ENCODE results near the gene NOX1. TPM values are rescaled to one million over a fixed set of nuclear protein-coding genes. Genes with fewer than 3 reads are reported as not detected.

NOX1 gene
- not detected for total RNA-seq
- polyA plus RNA-seq = not detected
- long read RNA-seq, donor 1 = 0 reads
- long read RNA-seq, donor 2 = 0 reads
- long read RNA-seq, donor 3 = 0 reads
- long read RNA-seq, donor 4 = 0 reads

DNA sequence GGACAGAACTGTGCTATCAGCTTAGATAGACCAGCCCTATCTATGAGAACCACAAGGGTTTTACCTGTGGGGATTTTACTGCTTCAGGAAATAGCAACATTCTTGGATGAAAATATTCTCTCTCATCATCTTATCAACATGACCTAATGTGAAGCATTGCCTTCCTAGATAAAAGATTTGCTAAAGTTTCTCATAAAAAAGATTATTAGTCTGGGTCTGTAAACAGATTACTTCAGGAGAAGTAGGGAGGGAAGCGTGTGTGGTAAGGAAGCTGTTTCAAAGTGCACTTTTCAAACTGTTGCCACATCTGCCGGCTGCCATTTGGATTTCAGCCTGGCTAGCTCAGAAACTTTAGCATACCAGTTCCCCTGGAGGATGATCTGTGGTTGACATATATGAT, at the start of gene NOX1:
NOX1 (minus strand) TSS at position 35 of the 400 bp plus-strand sequence. CDS start 220 bp downstream, outside the sequence.
- no peak for ATAC-seq
- intact Hi-C loops (cut with DNase I) = no loop called here
- H3K27me3 ChIP-seq (ENCODE audit: control insufficient read depth, insufficient read depth) = no peaks in the 10 kb centered on the region
- no peaks in the 10 kb centered on the region for H3K9me3 ChIP-seq (ENCODE audit: control insufficient read depth, low read length)
- DNase-seq = no peak
- WGBS = 28% methylated on average over 2 of the region's 2 CpGs
- no peak within 1 kb of the TSS for H3K4me3 ChIP-seq (ENCODE audit: low read length)
- no peak within 1 kb of the TSS for H3K27ac ChIP-seq (ENCODE audit: low read length)
- no peaks in the 10 kb centered on the region for H3K4me1 ChIP-seq (ENCODE audit: control insufficient read depth, insufficient read depth, low read length)

GRCh38 chrX:100915562-100915961, 41.4 kb upstream of the NOX1 start:
- 70% methylated on average over 2 of the region's 2 CpGs for WGBS
- Histone ChIP-seq H3K27me3 (ENCODE audit: control insufficient read depth, insufficient read depth) (no peaks in the 10 kb centered on the region), H3K4me1 (ENCODE audit: control insufficient read depth, insufficient read depth, low read length) (no peaks in the 10 kb centered on the region), H3K4me3 (ENCODE audit: low read length) (no peak overlapping the region), H3K9me3 (ENCODE audit: control insufficient read depth, low read length) (no peaks in the 10 kb centered on the region), H3K27ac (ENCODE audit: low read length) (no peak overlapping the region)
- DNase-seq (no peak), ATAC-seq (no peak)
- intact Hi-C loops (cut with DNase I) = no loop called here

DNA sequence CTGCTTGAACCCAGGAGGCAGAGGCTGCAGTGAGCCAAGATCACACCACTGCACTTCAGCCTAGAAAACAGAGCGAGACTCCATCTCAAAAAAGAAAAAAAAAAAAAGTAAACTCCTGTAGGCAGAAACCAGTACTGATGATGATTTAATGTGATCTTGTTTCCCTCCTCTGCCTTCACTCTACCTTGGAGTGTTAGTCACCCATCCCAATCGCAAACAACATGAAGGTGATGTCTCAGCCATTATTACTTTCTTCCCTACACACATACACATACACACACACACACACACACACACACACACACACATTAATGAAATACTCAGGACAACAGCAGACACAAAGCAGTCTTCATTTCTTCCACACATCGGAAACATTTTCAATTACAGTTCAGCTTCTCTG, 39.0 kb upstream of the NOX1 start:
- Histone ChIP-seq H3K27me3 (ENCODE audit: control insufficient read depth, insufficient read depth) (no peaks in the 10 kb centered on the region), H3K4me3 (ENCODE audit: low read length) (no peak overlapping the region), H3K9me3 (ENCODE audit: control insufficient read depth, low read length) (no peaks in the 10 kb centered on the region), H3K27ac (ENCODE audit: low read length) (no peak overlapping the region), H3K4me1 (ENCODE audit: control insufficient read depth, insufficient read depth, low read length) (no peaks in the 10 kb centered on the region)
- DNase-seq (no peak), ATAC-seq (no peak)
- intact Hi-C loops (cut with DNase I) = no loop called here
- WGBS = 75% methylated on average over 3 of the region's 3 CpGs

- no peaks in the 10 kb centered on the region for H3K4me1 ChIP-seq (ENCODE audit: control insufficient read depth, insufficient read depth, low read length)
- no peaks in the 10 kb centered on the region for H3K27me3 ChIP-seq (ENCODE audit: control insufficient read depth, insufficient read depth)
- WGBS = 43% methylated on average over 1 of the region's 1 CpG
- intact Hi-C loops (cut with DNase I) = no loop called here
- no peak overlapping the region for H3K27ac ChIP-seq (ENCODE audit: low read length)
- no peaks in the 10 kb centered on the region for H3K9me3 ChIP-seq (ENCODE audit: control insufficient read depth, low read length)
- no peak overlapping the region for H3K4me3 ChIP-seq (ENCODE audit: low read length)
- no peak for ATAC-seq
- DNase-seq = no peak
These were observed 37.6 kb upstream of the NOX1 start for GRCh38 chrX:100911731-100912130.

DNA sequence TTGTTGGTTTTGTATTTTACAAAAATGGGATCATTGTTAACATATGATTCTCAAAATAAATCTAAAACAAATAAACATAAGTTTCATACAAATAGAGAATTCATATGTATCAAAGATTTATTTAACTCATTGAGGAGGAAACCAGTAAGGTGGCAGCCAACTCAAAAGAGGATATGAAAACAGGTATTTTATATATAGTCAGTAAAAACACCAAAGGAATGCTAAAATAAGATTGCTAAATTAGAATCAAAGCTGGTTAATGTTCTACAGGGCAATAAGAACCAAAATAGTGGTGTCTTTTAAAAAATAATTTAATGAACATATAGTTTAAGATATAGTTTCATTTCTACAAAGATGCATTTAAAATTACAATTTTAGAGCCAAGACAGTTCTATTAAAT, 31.5 kb upstream of the NOX1 start:
- ATAC-seq (no peak), DNase-seq (no peak)
- Histone ChIP-seq H3K27me3 (ENCODE audit: control insufficient read depth, insufficient read depth) (no peaks in the 10 kb centered on the region), H3K4me3 (ENCODE audit: low read length) (no peak overlapping the region), H3K9me3 (ENCODE audit: control insufficient read depth, low read length) (no peaks in the 10 kb centered on the region), H3K4me1 (ENCODE audit: control insufficient read depth, insufficient read depth, low read length) (no peaks in the 10 kb centered on the region), H3K27ac (ENCODE audit: low read length) (no peak overlapping the region)
- intact Hi-C loops (cut with DNase I) = no loop called here

DNA sequence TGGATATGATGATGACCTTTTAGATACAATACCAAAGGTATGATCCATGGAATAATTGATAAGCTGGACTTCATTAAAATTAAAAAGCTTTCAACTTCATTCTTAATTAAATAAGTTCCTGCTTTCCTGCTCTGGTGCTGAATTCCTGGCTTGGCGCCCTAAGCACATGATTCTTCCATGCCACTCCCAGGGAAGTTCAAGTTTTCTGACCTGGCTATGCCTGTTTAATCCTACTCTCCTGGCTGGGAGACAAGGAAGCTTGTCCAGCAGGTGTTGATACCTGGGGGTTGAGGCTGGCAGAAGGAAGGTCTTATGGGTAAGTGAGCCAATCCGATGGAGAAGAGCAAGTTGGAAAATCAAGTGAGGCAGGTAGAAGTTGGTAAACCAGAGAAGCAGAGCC, 30.3 kb upstream of the NOX1 start:
- Histone ChIP-seq H3K27ac (ENCODE audit: low read length) (no peak overlapping the region), H3K9me3 (ENCODE audit: control insufficient read depth, low read length) (no peaks in the 10 kb centered on the region), H3K27me3 (ENCODE audit: control insufficient read depth, insufficient read depth) (no peaks in the 10 kb centered on the region), H3K4me3 (ENCODE audit: low read length) (no peak overlapping the region), H3K4me1 (ENCODE audit: control insufficient read depth, insufficient read depth, low read length) (no peaks in the 10 kb centered on the region)
- 48% methylated on average over 2 of the region's 2 CpGs for WGBS
- ATAC-seq = no peak
- DNase-seq = no peak
- intact Hi-C loops (cut with DNase I) = no loop called here

DNA sequence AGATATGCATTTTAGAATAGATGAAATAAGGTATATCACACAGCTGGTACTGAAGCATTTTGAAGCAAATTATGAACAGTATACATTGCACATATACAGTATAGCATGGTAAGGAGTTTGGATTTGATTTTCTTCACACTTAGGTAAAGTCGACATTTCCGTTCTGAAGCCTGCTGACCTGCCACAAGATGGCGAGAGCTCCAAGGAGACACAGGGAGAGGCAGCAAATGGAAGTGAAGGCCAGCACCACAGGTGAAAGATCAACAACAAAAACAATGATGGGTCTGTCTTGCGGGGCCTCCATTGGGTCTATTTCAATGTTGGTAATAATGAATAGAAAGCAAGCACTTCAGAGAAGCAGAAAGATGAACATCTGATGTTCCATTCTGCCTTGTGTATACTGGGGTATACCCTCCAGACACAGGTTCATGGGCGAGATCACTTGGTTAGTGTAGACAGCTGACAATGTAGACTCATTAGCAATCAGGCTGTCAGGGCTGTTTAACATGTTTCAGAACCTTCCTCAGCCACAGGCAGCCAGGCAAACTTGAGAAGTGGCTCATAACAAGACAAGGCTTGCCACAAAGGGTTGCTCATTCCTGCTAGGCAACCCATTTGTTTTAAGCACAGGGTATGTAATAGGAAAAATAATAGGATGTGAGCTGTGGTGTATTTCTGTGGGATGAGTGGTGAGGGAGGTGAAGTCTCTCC, 21.4 kb upstream of the NOX1 start:
- Histone ChIP-seq H3K4me1 (ENCODE audit: control insufficient read depth, insufficient read depth, low read length) (no peaks in the 10 kb centered on the region), H3K27me3 (ENCODE audit: control insufficient read depth, insufficient read depth) (no peaks in the 10 kb centered on the region), H3K4me3 (ENCODE audit: low read length) (no peak overlapping the region), H3K9me3 (ENCODE audit: control insufficient read depth, low read length) (no peaks in the 10 kb centered on the region), H3K27ac (ENCODE audit: low read length) (no peak overlapping the region)
- DNase-seq (no peak), ATAC-seq (no peak)
- WGBS = 29% methylated on average over 5 of the region's 5 CpGs
- intact Hi-C loops (cut with DNase I) = no loop called here

GRCh38 chrX:100883654-100884053, 9.5 kb upstream of the NOX1 start:
- no peaks in the 10 kb centered on the region for H3K27me3 ChIP-seq (ENCODE audit: control insufficient read depth, insufficient read depth)
- intact Hi-C loops (cut with DNase I) = no loop called here
- H3K4me1 ChIP-seq (ENCODE audit: control insufficient read depth, insufficient read depth, low read length) = no peaks in the 10 kb centered on the region
- WGBS = 35% methylated on average over 4 of the region's 4 CpGs
- H3K27ac ChIP-seq (ENCODE audit: low read length) = no peak overlapping the region
- H3K9me3 ChIP-seq (ENCODE audit: control insufficient read depth, low read length) = no peaks in the 10 kb centered on the region
- ATAC-seq (no peak), DNase-seq (no peak)
- no peak overlapping the region for H3K4me3 ChIP-seq (ENCODE audit: low read length)

- H3K4me1 ChIP-seq (ENCODE audit: control insufficient read depth, insufficient read depth, low read length) = no peaks in the 10 kb centered on the region
- H3K4me3 ChIP-seq (ENCODE audit: low read length) = no peak overlapping the region
- no peaks in the 10 kb centered on the region for H3K9me3 ChIP-seq (ENCODE audit: control insufficient read depth, low read length)
- intact Hi-C loops (cut with DNase I) = no loop called here
- no peak for DNase-seq
- ATAC-seq = no peak
- H3K27me3 ChIP-seq (ENCODE audit: control insufficient read depth, insufficient read depth) = no peaks in the 10 kb centered on the region
- no peak overlapping the region for H3K27ac ChIP-seq (ENCODE audit: low read length)
- 86% methylated on average over 2 of the region's 2 CpGs for WGBS
These were observed 6.2 kb upstream of the NOX1 start for GRCh38 chrX:100880368-100880767.

GRCh38 chrX:100871594-100872560, 2.3 kb downstream of the NOX1 start:
- no peak for ATAC-seq

GRCh38 chrX:100870527-100870926, 3.6 kb downstream of the NOX1 start:
- Histone ChIP-seq H3K27ac (ENCODE audit: low read length) (no peak overlapping the region), H3K27me3 (ENCODE audit: control insufficient read depth, insufficient read depth) (no peaks in the 10 kb centered on the region), H3K4me3 (ENCODE audit: low read length) (no peak overlapping the region), H3K9me3 (ENCODE audit: control insufficient read depth, low read length) (no peaks in the 10 kb centered on the region), H3K4me1 (ENCODE audit: control insufficient read depth, insufficient read depth, low read length) (no peaks in the 10 kb centered on the region)
- ATAC-seq (no peak), DNase-seq (no peak)
- WGBS = 50% methylated on average over 5 of the region's 5 CpGs
- intact Hi-C loops (cut with DNase I) = no loop called here

More at GRCh38 chrX:100871594-100872560, 2.3 kb downstream of the NOX1 start:
- DNase-seq = no peak
- H3K9me3 ChIP-seq (ENCODE audit: control insufficient read depth, low read length) = no peaks in the 10 kb centered on the region
- intact Hi-C loops (cut with DNase I) = no loop called here
- no peaks in the 10 kb centered on the region for H3K27me3 ChIP-seq (ENCODE audit: control insufficient read depth, insufficient read depth)
- H3K27ac ChIP-seq (ENCODE audit: low read length) = no peak overlapping the region
- H3K4me1 ChIP-seq (ENCODE audit: control insufficient read depth, insufficient read depth, low read length) = no peaks in the 10 kb centered on the region
- no peak overlapping the region for H3K4me3 ChIP-seq (ENCODE audit: low read length)
- WGBS = 74% methylated on average over 9 of the region's 9 CpGs

Measured in right cardiac atrium (tissue), 5 donors.